ENCODE data around the gene FHOD1.

The FHOD1 gene

DNA sequence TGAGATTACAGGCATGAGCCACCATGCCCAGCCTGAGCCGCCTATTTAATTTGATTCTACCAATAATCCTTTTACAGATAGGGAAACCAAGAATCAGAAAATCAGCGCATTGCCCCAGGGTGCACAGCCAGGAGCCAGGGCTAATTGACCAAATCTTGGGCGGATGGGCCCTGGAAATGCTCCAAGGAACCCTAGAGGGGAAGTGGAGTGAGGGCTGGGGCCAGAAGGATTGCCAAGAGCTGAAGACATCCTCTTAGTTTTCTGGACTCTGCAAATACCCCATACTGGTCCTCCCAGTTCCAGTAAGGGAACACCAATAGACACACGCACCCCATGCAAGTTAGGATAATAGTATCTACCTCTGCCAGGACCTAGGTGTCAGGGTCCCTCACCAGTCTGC is 3.8 kb downstream of the FHOD1 start:
- TF ChIP-seq, protein P1, sequence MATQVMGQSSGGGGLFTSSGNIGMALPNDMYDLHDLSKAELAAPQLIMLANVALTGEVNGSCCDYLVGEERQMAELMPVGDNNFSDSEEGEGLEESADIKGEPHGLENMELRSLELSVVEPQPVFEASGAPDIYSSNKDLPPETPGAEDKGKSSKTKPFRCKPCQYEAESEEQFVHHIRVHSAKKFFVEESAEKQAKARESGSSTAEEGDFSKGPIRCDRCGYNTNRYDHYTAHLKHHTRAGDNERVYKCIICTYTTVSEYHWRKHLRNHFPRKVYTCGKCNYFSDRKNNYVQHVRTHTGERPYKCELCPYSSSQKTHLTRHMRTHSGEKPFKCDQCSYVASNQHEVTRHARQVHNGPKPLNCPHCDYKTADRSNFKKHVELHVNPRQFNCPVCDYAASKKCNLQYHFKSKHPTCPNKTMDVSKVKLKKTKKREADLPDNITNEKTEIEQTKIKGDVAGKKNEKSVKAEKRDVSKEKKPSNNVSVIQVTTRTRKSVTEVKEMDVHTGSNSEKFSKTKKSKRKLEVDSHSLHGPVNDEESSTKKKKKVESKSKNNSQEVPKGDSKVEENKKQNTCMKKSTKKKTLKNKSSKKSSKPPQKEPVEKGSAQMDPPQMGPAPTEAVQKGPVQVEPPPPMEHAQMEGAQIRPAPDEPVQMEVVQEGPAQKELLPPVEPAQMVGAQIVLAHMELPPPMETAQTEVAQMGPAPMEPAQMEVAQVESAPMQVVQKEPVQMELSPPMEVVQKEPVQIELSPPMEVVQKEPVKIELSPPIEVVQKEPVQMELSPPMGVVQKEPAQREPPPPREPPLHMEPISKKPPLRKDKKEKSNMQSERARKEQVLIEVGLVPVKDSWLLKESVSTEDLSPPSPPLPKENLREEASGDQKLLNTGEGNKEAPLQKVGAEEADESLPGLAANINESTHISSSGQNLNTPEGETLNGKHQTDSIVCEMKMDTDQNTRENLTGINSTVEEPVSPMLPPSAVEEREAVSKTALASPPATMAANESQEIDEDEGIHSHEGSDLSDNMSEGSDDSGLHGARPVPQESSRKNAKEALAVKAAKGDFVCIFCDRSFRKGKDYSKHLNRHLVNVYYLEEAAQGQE (IDR thresholded peaks at IDR 0.05; ENCODE audit: insufficient read depth in 1 of 2, low read depth in 2 of 2, low read length in 2 of 2): no peak
- TF ChIP-seq SIN3A (IDR thresholded peaks at IDR 0.05; ENCODE audit: borderline replicate concordance, insufficient read depth, low read length) (no peak), POLR2AphosphoS5 (IDR thresholded peaks at IDR 0.05; ENCODE audit: low read depth, low read length) (no peak), FOXP2 (optimal IDR thresholded peaks at IDR 0.05; ENCODE audit: borderline replicate concordance, extremely low read depth, extremely low read length, insufficient read depth) (no peak)

DNA sequence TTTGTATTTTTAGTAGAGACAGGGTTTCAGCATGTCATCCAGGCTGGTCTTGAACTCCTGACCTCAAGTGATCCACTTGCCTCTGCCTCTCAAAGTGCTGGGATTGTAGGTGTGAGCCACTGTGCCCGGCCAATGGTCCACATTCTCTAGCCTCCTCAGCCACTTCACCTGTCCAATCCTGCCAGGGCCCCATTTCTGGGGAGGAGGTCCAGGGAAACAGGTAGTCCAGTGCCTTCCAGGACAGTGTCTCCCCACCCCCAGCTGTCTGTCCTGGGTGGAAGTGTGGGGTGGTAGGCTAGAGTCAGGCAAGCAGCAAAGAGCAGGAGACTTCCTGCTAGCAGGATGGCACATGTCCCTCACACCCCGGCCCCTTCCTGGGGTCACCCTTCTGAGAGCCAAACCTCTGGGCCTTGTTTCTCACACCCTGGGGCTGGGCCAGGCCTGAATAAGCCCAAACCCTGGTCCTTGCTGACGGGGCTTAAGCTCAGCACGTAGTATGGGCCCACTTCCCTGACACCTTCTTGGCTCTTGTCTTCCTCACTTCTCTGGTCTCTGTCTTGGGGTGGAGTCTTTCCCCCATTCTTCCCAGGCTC is 5.0 kb downstream of the FHOD1 start:
- TF ChIP-seq TAF1 (IDR thresholded peaks at IDR 0.05; ENCODE audit: borderline replicate concordance, insufficient read depth, low read length): no peak
- no peak for TF ChIP-seq SIN3A (IDR thresholded peaks at IDR 0.05; ENCODE audit: borderline replicate concordance, insufficient read depth, low read length)
- no peak for TF ChIP-seq POLR2AphosphoS5 (IDR thresholded peaks at IDR 0.05; ENCODE audit: low read depth, low read length)
- TF ChIP-seq, protein P1 (IDR thresholded peaks at IDR 0.05; ENCODE audit: insufficient read depth in 1 of 2, low read depth in 2 of 2, low read length in 2 of 2): no peak
- no peak for TF ChIP-seq FOXP2 (optimal IDR thresholded peaks at IDR 0.05; ENCODE audit: borderline replicate concordance, extremely low read depth, extremely low read length, insufficient read depth)

DNA sequence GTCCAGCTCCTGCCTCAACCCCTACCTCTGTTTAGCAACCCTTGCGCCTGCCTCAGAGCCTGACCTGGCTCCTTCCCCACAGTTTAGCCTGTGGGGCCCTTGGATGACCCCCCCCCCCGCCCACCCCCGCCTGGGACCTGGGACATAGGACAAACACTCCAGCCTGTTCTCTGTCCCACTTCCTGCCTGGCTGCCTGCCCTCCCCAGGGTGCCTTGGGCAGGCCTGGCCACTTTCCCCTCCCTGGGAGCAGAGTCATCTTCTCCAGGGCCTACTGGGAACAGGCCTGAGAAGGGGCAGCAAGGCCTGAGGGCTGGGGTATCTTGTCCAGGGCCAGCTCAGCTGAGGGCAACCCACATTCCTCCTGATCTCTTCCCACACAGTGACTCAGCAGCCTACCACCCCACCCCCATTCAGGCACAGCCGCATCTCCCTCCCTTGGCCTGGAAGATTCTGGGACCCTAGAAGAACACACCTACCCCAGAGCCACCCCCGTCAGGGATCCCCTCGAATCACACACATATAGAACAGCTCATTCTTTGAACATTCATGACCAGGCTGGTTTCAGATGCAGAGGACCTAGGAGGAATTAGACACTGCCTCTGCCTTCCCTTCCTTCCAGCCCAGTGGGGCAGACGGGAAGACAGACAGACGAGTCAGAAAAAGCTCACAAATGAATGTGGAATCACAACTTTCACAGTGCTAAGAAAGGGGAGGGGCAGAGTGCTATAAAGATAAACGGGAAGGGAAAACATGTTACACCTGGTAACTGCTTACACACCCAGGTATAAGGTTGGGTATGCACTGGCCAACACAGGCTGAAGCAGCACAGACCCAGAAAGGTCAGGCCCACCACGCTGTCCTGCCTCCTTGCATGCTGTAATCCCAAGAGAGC is 6.0 kb downstream of the FHOD1 start:
- TF ChIP-seq, protein P1 (IDR thresholded peaks at IDR 0.05; ENCODE audit: insufficient read depth in 1 of 2, low read depth in 2 of 2, low read length in 2 of 2): no peak
- no peak for TF ChIP-seq POLR2AphosphoS5 (IDR thresholded peaks at IDR 0.05; ENCODE audit: low read depth, low read length)
- TF ChIP-seq FOXP2 (optimal IDR thresholded peaks at IDR 0.05; ENCODE audit: borderline replicate concordance, extremely low read depth, extremely low read length, insufficient read depth): no peak
- TF ChIP-seq TAF1 (IDR thresholded peaks at IDR 0.05; ENCODE audit: borderline replicate concordance, insufficient read depth, low read length): no peak
- no peak for TF ChIP-seq SIN3A (IDR thresholded peaks at IDR 0.05; ENCODE audit: borderline replicate concordance, insufficient read depth, low read length)

DNA sequence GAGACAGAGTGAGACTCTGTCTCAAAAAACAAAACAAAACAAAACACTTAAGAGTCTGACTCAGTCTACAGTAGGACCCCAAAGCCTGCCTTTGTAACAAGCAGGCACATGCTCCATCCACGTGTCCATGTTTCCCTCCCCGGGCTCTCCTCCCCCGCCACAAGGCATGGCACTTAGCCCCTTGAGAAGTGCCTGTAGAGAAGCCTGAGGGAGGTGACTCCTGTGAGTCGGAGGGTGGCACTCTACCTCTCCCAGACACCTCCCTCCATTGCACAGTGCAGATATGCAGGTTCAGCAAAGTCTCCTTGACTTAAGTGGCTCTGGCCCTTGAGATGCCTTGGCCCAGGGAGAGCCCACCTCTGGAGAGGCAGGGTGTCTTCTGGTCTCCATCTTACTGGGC is 6.8 kb downstream of the FHOD1 start:
- TF ChIP-seq FOXP2 (optimal IDR thresholded peaks at IDR 0.05; ENCODE audit: borderline replicate concordance, extremely low read depth, extremely low read length, insufficient read depth) (no peak), SIN3A (IDR thresholded peaks at IDR 0.05; ENCODE audit: borderline replicate concordance, insufficient read depth, low read length) (no peak), POLR2AphosphoS5 (IDR thresholded peaks at IDR 0.05; ENCODE audit: low read depth, low read length) (no peak), TAF1 (IDR thresholded peaks at IDR 0.05; ENCODE audit: borderline replicate concordance, insufficient read depth, low read length) (no peak)
- TF ChIP-seq, protein P1 (IDR thresholded peaks at IDR 0.05; ENCODE audit: insufficient read depth in 1 of 2, low read depth in 2 of 2, low read length in 2 of 2): no peak

Data from PFSK-1 (cell line).